ENCODE measurements around the gene RGCC.

The RGCC gene

DNA sequence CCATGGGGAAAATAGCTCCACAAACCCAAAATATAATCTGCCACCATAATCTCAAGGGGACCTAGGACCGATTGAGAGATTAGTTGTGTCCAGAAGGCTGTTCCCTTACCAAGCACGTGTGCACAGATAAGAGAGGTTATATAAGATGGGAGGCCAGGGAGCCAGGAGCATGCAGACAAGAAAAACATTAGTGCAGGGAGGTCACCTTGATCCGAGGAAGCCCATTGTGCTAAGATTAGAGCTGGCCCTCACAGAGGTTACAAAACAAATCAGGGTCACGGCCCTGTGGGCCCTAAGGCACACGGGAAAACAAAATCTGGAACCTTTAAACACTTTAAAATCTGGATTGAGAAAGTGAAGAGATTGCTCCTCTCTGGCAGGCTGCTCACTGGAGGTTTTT lies 37.7 kb downstream of the RGCC start:
- no peak for DNase-seq (ENCODE audit: extremely low spot score)
- TF ChIP-seq, protein P1, sequence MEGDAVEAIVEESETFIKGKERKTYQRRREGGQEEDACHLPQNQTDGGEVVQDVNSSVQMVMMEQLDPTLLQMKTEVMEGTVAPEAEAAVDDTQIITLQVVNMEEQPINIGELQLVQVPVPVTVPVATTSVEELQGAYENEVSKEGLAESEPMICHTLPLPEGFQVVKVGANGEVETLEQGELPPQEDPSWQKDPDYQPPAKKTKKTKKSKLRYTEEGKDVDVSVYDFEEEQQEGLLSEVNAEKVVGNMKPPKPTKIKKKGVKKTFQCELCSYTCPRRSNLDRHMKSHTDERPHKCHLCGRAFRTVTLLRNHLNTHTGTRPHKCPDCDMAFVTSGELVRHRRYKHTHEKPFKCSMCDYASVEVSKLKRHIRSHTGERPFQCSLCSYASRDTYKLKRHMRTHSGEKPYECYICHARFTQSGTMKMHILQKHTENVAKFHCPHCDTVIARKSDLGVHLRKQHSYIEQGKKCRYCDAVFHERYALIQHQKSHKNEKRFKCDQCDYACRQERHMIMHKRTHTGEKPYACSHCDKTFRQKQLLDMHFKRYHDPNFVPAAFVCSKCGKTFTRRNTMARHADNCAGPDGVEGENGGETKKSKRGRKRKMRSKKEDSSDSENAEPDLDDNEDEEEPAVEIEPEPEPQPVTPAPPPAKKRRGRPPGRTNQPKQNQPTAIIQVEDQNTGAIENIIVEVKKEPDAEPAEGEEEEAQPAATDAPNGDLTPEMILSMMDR (IDR thresholded peaks at IDR 0.05; ENCODE audit: control extremely low read depth, extremely low read depth, low read depth, missing control alignments): no peak
- ChIA-PET POLR2A (no interaction called here), CTCF (interaction anchor here (1.2 to 1.3 kb wide), 2 partner anchors 10 to 25 kb away, joined by 3 read pairs; no protein-coding TSS in a partner anchor)

DNA sequence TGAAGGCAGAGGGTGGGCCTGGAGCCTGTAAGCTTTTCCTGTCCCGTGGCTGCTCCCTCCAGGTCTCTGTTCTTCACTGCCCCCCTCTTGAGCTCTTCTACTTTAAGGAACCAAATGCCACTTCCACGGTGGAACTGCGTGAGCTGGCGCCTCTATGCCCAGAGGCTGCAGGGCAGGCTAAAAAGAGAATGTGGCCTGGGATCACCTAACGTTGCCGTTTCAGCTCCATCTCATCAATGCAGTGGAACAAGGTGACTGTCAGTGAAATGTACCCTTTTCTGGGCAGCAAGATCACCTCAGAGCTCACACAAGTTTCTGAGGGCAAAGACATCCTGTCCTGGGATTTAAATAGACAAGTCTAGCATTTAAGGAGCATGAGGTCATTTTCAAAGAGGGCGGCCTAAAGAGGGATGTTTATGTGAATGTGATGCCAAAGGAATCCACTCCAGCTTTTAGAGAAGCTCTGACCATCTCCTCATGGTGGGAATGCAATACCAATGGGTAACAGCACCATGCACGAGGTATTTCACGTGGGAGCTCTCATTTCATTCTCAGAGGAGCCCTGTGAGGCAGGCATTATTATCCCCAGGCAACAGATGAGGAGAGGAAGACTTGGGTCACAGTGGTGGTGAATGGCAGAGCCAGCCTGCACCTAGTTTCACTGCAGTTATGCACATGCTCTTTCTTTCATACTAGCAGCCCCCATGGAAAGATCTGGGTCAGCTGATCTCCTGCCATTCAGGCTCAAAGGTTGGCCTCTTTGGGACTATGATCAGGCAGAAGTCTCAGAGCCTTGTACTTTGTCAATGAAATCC lies 39.3 kb downstream of the RGCC start:
- ChIA-PET CTCF (interaction anchor here (1.2 to 3.4 kb wide), 3 partner anchors 10 to 39 kb away, joined by 4 to 12 read pairs (median 5); no protein-coding TSS in a partner anchor), POLR2A (no interaction called here)
- TF ChIP-seq, protein P1 (IDR thresholded peaks at IDR 0.05; ENCODE audit: control extremely low read depth, extremely low read depth, low read depth, missing control alignments): no peak
- no peak for DNase-seq (ENCODE audit: extremely low spot score)

DNA sequence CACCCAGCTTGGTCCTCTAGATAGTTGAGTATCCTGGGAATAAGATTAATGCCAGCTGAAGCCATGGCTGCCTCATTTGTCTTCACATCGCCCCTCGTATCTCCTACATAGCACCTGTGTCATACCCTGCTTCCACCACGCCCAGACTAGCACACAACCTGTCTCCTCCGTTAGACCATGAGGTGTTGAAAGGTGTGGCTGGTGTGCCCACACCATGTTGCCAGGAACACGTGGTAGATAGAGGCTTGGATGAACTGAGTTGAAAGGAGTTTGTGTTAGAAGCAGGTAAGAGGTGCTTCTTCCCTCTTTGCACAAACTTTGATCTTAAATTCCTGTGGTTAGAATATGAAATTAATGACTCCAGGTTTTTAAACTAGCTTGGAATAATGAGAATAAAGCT lies 40.1 kb downstream of the RGCC start:
- no peak for DNase-seq (ENCODE audit: extremely low spot score)
- CTCF ChIA-PET: interaction anchor here (1.2 to 3.4 kb wide), 3 partner anchors 11 to 39 kb away, joined by 4 to 12 read pairs (median 4); no protein-coding TSS in a partner anchor
- TF ChIP-seq, protein P1 (IDR thresholded peaks at IDR 0.05; ENCODE audit: control extremely low read depth, extremely low read depth, low read depth, missing control alignments): no peak
- POLR2A ChIA-PET: no interaction called here

DNA sequence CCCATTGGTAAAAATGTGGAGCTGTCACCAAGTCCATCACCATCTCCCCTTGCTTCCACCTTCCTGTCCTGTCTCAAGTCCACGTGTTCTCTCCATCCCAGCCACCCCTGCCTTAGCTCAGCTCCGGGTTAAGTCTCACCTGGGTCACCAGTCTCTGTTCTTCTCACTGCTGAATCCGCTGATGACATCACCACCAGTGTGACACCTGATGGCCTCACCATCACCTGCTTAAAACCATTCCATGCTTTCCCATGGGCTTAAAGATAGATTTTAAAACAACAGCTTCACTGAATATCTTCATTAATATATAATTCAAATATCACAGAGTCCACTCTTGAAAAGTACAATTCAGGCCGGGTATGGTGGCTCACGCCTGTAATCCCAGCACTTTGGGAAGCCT lies 42.1 kb downstream of the RGCC start:
- TF ChIP-seq, protein P1 (IDR thresholded peaks at IDR 0.05; ENCODE audit: control extremely low read depth, extremely low read depth, low read depth, missing control alignments): no peak
- DNase-seq (ENCODE audit: extremely low spot score): no peak
- CTCF ChIA-PET: interaction anchor here (1.0 to 2.1 kb wide), 5 partner anchors 8 to 40 kb away, joined by 4 to 8 read pairs (median 5); no protein-coding TSS in a partner anchor
- POLR2A ChIA-PET: interaction anchor here (0.6 kb wide), 1 partner anchor 40 kb away, joined by 3 read pairs; no protein-coding TSS in a partner anchor

DNA sequence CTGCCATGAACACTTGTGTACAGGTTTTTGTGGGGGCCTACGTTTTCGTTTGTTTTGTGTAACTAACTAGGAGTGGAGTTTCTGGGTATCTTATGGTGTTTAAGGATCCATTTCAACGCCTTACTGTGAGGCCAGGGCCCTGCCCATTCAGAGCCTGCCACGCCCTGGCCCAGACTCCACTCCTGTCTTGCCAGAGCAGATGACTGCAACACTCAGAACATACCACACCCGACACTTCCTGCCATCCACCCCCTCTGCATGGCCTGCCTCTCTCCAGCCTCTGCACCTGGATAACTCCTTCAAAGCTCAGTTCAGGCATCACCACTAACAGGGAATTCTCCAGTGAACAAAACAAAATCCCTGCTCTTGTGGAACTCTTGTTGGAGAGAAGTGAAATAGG lies 43.2 kb downstream of the RGCC start:
- no peak for DNase-seq (ENCODE audit: extremely low spot score)
- TF ChIP-seq, protein P1 (IDR thresholded peaks at IDR 0.05; ENCODE audit: control extremely low read depth, extremely low read depth, low read depth, missing control alignments): no peak
- ChIA-PET CTCF (interaction anchor here (1.0 to 2.1 kb wide), 2 partner anchors 41 to 43 kb away, joined by 3 to 8 read pairs; partner anchors contain the start of gene RGCC), POLR2A (no interaction called here)

DNA sequence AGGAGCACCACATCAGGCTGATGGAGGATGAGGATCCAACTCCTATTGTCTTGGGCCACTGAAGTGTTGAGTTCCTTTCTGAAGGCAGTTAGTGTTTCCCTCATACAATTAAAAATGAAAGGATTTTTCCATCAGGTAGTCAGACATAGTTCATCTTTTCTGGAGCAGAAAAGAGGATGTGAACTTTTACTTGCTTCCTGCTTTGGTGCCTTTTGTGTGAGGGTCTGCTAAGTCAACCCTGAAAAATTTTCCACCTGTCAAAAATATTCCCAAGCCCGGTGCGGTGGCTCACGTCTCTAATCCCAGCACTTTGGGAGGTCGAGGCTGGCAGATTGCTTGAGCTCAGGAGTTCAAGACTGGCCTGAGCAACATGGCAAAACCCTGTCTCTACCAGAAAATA lies 43.9 kb downstream of the RGCC start:
- no peak for DNase-seq (ENCODE audit: extremely low spot score)
- CTCF ChIA-PET: interaction anchor here (0.9 to 1.8 kb wide), 4 partner anchors 9 to 149 kb away, joined by 3 to 5 read pairs (median 4); no protein-coding TSS in a partner anchor
- TF ChIP-seq, protein P1 (IDR thresholded peaks at IDR 0.05; ENCODE audit: control extremely low read depth, extremely low read depth, low read depth, missing control alignments): no peak
- POLR2A ChIA-PET: no interaction called here
